VCaP (cell line): Measurements from ENCODE around the gene CDRT15L2.
"Not testable (repeated sequence)": the region's sequence is repeated elsewhere in the genome, so short reads cannot be mapped to it uniquely, and the experiment has no call there.

Experiments used
- H3K27ac ChIP-seq: fragments of 450-650 bp; 2 replicates; pipeline ENCODE4 v1.5.1; 2017
- TF ChIP-seq, protein P1 (sequence below): fragments of 450-650 bp; conservative IDR thresholded peaks from 2 replicates; pipeline ENCODE4 v1.5.1; 2017; ENCODE audit warnings: mild to moderate bottlenecking, moderate library complexity

The CDRT15L2 gene

DNA sequence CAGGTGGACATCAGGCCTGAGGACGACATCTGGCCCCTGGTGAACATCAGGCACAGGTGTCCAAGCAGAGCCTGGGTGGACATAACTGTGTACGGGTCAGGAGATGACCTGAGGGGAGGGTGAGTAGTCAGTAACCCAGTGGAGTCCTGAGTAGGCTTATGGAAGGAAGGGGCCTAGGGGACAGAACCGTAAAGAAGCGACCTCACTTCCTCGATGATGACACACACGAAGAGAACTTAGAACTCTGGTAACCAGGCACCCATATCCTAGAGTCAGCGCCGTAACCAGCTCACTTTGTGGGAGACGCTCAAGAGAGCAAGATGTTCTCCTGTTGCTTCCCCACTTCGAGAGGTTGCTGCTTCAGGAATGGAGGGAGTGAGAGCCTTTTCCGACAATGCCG is at the start of gene CDRT15L2:
Gene CDRT15L2, plus strand, starts transcription at position 301 of the 400 bp plus-strand sequence. Its CDS starts 20 bp downstream, at position 321.
- H3K27ac ChIP-seq, result not testable (repeated sequence)

DNA sequence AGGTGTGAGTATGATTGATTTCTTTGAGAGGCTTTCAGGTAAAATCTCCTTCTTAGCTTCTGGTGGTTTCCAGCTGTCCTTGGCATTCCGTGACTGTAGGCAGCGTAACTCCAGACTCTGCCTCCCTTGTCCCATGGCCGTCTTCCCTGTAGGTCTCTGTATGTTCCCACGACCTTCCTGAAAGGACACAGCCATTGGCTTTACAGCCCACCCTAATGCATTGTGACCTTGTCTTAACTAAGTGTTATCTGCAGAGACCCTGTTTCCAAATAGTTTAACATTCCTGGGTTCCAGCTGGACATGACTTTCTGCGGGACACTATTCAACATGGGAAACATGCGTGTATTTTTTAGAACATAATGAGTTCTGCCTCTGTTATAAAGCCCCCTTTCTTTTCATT is 49.4 kb upstream of the CDRT15L2 start:
- H3K27ac ChIP-seq, result not testable (repeated sequence)

- H3K27ac ChIP-seq, result not testable (repeated sequence)
These were observed 46.9 kb upstream of the CDRT15L2 start for GRCh38 chr17:20532544-20533090.

DNA sequence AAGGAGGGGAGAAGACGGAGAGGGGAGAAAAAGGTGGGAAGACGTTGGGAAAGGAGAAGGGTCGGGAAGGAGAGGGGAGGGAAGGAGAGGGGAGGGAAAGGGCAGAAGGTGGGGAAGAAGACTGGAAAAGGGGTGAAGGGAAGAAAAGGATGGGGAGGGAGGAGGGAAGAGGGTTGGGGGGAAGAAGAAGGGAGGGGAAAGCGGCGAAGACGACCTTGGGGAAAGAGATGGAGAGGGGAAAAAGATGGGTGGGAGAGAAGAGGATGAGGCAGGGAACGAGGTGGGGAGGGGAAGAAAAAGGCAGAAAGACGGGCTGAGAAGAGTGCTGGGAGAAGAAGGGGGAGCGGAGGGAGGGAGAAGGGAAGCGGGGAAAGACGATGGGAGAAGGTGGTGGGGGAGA is 46.3 kb upstream of the CDRT15L2 start:
- not testable (repeated sequence) for H3K27ac ChIP-seq

DNA sequence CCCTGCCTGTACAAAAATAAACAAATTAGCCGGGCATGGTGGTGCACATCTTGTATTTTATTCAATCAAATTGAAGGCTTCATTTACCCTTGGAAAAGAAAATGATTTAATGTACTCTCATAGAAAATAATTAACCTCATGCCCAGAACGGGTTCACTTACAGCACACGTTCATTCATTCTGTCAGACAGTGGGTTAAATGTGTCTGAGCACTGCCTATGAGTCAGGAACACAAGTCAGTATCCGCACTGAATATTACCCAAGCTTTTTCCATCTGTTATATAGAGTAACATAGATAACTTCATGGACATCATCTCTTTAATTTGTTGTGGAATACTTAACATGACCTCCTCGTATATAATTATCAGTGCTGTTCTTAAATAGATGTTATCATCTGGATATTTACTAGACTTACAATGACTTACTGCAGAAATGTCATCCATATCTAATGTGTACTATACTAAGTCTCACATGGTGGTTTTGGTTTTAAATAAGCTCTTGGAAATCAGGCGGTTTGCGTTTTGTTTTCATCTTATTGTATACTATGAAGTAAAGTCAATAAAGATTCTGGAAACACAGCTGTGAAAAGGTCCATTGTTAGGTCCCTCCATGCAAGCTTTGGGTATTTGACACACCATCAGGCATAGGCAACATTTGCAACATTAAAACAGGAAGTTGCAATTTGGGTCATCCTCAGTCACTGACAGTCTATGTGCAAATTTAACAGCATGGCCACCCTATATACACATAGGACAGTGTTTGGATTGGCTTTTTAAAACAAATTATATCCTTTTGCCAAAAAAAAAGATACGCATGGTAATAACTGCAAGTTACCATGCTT is 44.6 kb upstream of the CDRT15L2 start:
- H3K27ac ChIP-seq, result not testable (repeated sequence)

DNA sequence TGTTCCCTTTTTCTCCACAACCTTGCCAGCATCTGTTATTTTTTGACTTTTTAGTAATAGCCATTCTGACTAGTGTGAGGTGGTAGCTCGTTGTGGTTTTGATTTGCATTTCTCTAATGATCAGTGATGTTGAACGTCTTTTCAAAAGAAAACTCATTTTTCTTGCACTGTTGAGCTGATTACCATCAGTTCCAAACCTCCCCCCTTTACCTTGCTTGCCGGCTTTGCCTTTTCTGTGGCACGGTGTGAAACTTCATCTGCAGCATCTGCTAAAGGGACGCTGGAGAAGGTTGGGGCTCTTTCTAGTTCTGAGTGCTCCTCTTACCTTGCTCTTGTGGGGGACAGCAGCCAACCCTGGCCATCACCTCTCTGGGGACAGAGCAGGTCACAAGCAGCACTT is 39.1 kb upstream of the CDRT15L2 start:
- not testable (repeated sequence) for H3K27ac ChIP-seq

- H3K27ac ChIP-seq, result not testable (repeated sequence)
These were observed 38.7 kb upstream of the CDRT15L2 start for GRCh38 chr17:20540865-20541264.

- H3K27ac ChIP-seq, result not testable (repeated sequence)
These were observed 37.5 kb upstream of the CDRT15L2 start for GRCh38 chr17:20541853-20542546.

DNA sequence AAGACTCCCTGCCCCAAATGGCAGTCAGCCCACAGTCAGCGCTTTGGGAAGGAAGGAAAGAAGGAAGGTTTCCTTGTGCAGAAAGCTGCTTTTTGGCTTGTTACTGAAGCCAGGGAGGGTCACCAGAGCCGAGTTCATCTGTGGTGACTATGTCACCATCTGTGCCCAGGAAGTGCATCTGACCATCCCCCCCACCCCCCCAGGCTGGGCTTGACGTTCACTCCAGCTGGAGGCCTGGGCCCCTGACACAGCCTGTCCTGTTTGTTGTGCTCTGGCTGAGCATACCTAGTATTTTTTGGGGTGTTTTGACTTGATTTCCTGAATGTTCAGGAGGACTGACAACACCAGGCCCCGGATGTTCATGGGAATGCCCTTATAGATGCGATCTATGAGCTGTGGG is 31.6 kb upstream of the CDRT15L2 start:
- H3K27ac ChIP-seq, result not testable (repeated sequence)

DNA sequence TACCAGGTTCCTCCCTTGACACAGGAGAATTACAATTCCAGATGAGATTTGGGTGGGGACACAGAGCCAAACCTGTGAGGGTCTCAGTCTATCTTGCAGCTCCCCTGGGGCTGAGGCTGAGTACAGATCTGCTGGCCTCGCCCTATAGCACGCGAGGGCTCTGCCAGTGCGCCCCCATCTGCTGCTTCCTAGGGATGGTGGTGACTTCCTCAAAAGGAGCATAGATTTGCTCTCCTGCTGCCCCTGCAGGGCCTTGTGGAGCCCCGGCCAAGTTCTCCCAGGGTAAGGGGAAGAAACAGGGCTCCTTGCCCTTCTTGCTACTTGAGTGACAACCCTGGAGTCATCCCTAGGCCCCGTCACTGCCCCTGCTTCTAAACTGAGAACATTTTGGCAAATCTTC is 26.6 kb upstream of the CDRT15L2 start:
- H3K27ac ChIP-seq, result not testable (repeated sequence)

DNA sequence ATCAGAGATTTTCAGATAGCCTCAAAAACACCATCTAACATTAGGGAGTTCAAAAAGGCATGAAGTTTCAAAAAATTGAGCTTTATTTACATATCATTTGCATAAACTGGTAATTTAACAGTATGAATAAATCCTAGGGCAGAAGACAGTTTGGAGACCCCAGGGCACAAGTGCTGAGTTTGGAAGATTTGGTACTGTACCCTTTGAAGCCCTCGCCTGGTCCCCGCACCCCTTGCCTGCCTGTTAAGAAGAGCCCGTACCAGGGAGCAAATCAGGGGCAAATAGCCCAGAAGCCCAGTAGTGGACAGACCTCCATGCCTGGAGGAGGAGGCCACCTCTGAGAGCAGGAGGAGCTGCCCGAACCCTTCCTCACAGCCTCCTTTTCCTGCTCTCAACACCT is 24.8 kb upstream of the CDRT15L2 start:
- H3K27ac ChIP-seq, result not testable (repeated sequence)

- H3K27ac ChIP-seq, result not testable (repeated sequence)
These were observed 24.2 kb upstream of the CDRT15L2 start for GRCh38 chr17:20555135-20556010.

GRCh38 chr17:20558096-20558495 is 21.4 kb upstream of the CDRT15L2 start:
- not testable (repeated sequence) for H3K27ac ChIP-seq

DNA sequence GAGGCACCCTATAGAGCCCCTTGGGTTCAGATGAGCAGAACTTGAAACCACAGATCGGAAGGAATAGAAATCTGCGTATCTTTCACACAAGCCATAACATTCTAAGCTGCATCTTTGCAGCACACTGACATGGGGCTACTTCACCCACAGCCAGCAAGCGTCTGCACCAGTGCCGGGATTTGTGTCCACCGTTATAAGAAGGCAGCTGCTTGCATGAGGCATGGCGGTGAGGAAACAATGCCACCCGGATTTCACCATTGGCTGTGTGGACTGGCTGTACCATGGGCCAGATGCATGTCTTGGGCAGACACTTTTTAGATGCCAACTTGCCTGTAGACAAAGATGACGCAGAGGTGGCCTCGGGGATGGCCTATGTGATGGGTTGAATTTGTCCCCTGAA is 20.5 kb upstream of the CDRT15L2 start:
- H3K27ac ChIP-seq, result not testable (repeated sequence)

GRCh38 chr17:20562587-20562986 is 16.9 kb upstream of the CDRT15L2 start:
- no peak overlapping the region for H3K27ac ChIP-seq
- TF ChIP-seq, protein P1, sequence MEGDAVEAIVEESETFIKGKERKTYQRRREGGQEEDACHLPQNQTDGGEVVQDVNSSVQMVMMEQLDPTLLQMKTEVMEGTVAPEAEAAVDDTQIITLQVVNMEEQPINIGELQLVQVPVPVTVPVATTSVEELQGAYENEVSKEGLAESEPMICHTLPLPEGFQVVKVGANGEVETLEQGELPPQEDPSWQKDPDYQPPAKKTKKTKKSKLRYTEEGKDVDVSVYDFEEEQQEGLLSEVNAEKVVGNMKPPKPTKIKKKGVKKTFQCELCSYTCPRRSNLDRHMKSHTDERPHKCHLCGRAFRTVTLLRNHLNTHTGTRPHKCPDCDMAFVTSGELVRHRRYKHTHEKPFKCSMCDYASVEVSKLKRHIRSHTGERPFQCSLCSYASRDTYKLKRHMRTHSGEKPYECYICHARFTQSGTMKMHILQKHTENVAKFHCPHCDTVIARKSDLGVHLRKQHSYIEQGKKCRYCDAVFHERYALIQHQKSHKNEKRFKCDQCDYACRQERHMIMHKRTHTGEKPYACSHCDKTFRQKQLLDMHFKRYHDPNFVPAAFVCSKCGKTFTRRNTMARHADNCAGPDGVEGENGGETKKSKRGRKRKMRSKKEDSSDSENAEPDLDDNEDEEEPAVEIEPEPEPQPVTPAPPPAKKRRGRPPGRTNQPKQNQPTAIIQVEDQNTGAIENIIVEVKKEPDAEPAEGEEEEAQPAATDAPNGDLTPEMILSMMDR, result no peak

- H3K27ac ChIP-seq, result not testable (repeated sequence)
These were observed 14.3 kb upstream of the CDRT15L2 start for GRCh38 chr17:20565245-20565644.
